Measurements from ENCODE around the gene CD82.

GRCh38 chr11:44643217-44643616, 77.8 kb downstream of the CD82 start:
- TF ChIP-seq CTCF (IDR thresholded peaks at IDR 0.05) (no peak), EZH2 (IDR thresholded peaks at IDR 0.05; ENCODE audit: borderline replicate concordance, insufficient read depth, low read depth, low read length, poor library complexity, severe bottlenecking) (no peak)
